Muscle of back (tissue), 11 donors: ENCODE measurements around the gene ASPN. TPM values are rescaled to one million over a fixed set of nuclear protein-coding genes. Genes with fewer than 3 reads are reported as not detected.
A peak's percentile ranks its signal among the peaks of the same experiment; 100 is the strongest.

Experiments used
- DNase-seq, 3 donors: peaks; one replicate each; pipeline versions ENCODE4 v3.0.0 to v3.0.0-alpha.2; 2013
- polyA plus RNA-seq, 10 donors: library from polyadenylated mRNA; unstranded; fragments of 120-200 nt; gene quantifications; one replicate each; pipeline ENCODE4 v1.2.1, GENCODE V29; 2013; ENCODE audit not compliant: insufficient read length in 10 of 10

ASPN gene
- polyA plus RNA-seq, 10 donors: 233 to 523 (median 412) TPM

DNA sequence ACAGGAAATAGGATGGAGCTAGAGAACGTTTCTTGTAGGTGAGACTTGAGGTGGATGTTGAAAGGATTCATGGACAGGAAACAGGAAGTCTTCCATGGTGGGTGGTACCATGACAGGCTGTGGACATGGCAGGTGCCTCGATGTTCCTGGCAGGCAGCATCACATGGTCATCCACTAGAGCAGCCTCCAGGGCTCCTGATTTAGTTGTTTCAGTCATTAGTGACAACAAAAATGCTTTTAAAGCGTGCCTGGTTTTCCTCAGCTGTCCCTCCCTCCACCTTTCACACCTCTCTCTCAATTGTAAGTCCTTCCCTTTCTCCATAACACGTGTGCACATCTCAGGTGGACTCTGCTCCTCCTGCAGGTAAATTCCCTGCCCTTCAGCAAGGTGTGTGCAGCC is 25.2 kb upstream of the ASPN start:
- DNase-seq: no peak

DNA sequence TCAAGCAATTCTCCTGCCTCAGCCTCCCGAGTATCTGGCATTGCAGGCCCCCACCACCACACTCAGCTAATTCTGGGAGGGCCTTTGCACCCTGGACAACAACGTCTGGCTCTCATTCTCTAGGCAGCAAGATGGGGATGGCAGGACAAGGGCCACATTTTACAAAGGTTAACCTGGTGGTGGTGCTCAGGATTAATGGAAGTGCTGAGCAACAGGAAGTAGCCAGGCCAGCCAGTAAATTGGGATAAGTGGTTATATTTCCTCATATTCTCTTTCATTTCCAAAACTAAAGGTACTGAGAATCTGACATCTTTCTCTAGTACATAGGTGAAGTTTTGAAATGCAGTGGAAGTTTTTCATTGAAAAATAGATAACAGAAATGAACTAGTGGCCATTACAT is 24.7 kb upstream of the ASPN start:
- DNase-seq: no peak

DNA sequence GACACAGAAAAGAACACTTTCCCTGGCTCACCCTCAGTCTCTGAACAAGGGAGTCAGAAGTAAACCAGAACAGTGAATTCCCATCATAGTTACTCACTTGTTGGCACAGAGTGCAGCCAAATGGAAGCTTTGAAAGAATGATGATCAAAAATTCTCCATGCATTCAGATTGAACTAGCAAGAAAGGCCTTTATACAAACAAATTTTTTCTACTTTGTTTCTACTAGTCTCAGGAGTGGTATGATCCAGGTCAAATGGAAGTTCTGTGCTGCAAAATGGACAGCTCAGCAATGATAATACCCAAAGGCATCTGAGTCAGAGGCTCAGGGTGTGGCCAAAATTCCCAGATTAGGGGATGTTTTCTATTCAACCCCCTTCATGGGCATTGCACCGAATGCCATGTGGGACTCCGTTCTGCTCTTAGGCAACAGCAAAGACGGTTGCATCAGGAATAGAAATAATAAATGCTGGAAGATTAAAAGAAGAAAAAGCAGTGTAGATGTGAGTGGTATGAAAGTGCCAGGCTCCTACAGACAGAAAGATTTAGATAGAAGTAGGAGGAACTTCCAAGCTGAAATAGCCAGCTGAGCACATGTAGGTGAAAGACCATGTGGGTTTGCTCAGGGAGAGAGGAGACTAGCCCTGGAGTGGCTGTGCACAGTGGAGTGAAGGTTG is 24.0 kb upstream of the ASPN start:
- peak; percentile 89 to 93 (median 93) for DNase-seq

GRCh38 chr9:92504881-92505280 is 22.6 kb upstream of the ASPN start:
- DNase-seq: no peak

GRCh38 chr9:92503156-92503555 is 20.9 kb upstream of the ASPN start:
- no peak for DNase-seq

GRCh38 chr9:92501671-92502393 is 19.5 kb upstream of the ASPN start:
- peak; percentile 68 to 84 (median 74) for DNase-seq

- no peak for DNase-seq
Observed at GRCh38 chr9:92500725-92501124, 18.4 kb upstream of the ASPN start.

DNA sequence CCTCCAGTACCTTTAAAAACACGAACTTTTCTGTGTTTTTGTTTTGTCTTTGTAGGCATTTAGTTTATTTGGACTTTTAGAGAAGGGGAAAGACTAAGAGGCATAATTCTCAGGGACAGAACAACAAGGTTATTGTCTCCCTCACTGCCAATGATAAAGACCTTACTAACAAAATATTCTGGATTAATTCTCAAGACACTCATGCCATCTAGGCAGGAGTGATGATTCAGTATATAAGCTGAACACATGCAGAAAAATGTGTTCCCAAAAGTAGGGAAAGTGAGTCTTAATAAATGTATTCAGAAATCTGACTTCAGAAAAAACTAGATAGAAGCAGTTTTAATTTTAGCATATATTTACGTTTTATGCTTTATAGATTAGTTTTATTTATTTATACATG is 17.4 kb upstream of the ASPN start:
- no peak for DNase-seq

DNA sequence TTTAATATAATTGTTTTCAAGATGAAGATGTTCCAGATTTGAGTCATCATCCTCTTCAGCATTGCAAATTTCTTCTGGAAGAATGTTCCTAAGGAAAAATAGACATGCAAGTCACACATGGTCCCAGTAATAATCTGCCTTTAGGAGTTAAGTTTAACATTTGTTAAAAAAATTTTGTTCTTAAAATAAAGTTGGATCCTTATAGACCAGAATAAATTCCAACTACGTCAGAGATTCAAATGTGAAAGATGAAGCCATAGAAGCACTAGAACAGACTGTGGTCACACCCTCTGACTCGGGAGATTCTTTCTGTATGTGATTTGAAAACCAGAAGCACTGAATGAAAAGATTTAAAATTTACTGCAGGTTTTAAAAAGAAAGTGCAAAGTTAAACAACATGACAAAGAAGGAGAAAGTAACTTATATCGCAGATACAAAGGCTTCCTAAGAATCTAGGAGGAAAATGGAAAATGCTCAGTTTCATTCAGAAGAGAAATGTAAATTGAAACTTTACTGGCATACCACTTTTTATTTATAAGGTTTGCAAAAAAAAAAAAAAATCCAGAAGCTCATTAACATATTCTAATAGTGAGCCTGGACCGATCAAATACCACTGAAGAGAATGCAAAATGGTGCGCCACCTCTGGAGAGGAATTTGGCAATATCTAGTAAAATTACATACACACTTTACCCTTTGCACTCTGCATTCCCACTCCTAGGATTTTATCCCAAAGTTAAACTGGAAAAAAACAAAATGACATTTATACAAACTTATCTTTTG is 14.3 kb upstream of the ASPN start:
- peak; percentile 55 to 82 (median 68) for DNase-seq

GRCh38 chr9:92494856-92495255 is 12.6 kb upstream of the ASPN start:
- no peak for DNase-seq

DNA sequence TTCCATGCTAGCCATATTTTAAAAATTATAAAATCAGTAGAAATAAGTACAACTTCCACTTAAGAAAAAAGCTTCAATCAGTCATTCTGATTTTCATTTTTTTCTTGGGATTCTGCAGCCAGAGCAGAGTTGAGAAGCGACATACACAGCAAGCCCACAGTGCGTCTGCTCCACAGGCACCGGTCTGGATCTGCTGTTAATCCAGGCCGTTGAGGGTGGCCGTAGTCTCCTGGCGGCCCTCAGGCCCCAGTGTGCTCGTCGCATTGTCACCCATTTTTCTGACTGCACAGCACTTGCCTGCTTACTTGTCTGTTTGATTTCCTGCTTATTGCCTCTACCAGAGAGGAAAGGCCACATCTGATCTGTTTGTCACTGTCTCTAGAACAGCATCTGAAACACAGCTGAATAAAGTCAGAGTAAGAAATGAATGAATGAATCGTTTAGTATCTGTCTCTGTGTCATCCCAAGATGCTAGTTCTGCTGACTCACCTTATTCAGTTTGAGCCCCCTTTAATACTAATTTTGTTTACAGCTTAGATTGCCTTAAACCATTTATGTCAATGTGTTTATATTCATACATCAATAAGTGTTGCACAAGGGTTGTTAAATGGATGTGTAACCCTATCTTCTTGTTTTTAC is 11.6 kb upstream of the ASPN start:
- peak in 1 of 3 donors; percentile 67 for DNase-seq

DNA sequence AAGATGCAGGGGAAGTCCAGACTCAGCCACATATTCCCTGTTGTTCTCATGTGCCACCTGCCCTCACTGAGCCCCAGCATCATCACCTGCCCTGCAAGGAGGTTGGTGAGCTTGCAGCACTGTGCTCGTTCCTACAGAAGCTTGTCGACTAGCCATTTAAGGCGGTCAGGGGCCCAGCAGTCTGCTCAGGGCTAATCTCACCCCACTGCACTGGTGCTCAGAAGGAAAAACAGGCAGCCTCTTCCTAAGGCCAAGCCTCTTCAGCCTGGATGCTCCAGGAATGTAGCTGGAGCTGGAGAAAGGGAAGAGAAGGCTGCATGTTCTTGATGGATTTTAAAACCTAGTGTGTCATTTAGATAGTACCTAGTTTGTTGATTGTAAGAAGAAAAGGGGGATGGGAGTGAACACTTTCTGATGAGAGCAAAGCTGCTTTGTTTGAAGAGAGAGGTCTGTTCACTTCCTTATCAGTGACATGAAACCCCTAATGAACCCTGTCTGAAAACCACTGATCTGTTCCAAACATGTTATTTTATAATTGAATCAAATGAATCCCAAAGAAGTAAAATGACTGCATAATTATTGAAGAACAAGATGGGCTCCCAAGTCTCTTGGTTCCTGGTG is 10.6 kb upstream of the ASPN start:
- no peak for DNase-seq

GRCh38 chr9:92488681-92489550 is 6.6 kb upstream of the ASPN start:
- DNase-seq: peak in 2 of 3 donors; percentile 55 to 76

DNA sequence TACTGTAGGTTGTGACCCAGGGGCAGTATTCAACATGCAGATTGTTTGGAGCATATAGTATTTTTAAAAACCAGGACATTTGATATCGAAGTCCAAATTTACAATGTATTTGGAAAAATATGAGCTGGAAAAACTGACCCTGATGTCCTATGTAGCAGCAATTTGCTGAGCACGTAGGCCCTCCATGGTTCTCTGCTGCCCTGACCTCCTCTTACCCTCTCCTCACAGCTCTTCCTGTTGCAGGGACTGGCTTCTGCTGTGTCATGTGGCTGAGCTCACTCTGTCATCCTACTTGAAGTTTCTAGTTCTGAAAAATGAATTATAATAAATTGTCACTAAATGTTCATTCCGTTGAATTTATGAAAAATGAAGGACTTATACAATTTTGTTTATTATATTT is 4.1 kb upstream of the ASPN start:
- no peak for DNase-seq

DNA sequence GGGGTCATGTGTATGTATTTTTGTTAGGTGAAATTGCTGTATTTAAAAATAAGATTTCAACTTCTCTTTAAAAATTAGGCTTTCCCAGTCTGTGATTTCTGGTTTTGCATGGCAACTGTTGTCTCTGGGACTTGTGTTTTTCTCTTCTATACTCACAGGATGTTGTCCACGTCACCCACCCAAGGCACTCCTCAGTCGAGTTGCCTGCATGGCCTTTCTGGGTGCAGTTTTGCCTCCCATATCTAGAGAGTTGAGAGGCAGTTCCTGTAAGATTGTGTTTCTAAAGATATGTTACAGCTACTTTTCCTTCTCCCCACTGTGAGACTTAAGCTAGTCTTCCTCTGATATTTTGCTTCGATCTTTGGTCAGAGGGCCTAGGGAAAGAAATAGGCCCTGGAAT is 2.3 kb upstream of the ASPN start:
- no peak for DNase-seq

DNA sequence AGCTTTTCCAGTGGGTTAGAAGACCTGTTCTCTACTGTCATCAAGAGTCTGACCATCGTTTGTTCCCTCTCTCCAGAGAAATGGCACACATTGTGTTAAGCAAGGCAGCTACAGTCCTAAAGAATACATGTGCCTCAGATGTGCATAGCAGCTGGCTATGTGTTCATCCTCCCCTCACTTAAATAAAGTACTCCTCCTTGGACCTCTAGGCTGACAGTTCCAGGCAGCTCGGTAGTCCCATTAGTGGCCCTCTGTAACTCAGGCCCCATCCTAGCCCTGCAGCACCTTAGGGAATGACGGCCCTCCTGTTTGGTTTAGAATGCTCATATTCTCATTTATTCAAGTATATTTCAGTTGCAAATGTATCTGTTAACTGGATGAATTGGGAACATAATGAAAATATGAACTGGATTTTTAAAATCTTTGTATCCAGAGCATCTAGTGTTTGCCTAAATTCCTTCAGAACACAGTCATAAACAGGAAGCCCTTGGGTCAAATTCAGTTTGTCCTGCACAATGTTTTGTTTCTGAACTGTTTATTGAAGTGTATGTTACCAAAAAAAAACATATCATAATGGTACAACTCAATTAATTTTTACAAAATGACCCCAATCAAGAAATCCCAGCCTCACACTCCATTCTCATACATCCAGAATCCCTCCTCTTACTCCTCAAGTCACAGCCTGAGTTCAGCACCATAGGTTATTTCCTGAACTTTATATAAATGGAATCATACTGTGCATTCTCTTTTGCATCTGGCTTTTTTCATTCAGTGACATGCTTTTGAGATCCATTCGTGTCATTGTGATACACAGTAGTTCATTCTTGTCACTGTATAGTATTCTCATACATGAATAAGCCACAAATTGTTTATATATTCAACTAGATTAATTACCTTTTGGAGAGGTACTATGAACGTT is 1.6 kb upstream of the ASPN start:
- peak in 1 of 3 donors; percentile 72 for DNase-seq

DNA sequence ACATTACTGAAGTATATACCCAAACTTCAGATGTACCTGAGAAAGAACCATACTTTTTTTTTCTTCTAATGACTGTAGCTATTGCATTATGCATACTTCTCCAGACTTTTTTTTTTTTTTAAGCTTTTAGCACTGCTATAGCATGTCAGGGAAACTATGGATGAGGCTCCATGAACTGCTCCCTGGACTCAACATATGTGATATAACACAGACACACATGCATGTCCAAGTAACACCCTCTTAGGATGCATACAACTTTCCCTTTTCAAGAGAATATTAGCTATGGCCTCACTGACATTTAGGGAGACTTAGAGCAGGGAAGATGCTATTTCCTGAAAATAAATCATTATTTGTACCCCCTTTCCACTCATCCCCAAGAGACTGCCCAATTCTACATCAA is 499 bp upstream of the ASPN start:
- no peak for DNase-seq

GRCh38 chr9:92480986-92481633 is 1.2 kb downstream of the ASPN start:
- DNase-seq: peak in 1 of 3 donors; percentile 73

- DNase-seq: peak in 2 of 3 donors; percentile 57 to 81
Observed at GRCh38 chr9:92480291-92480771, 2.0 kb downstream of the ASPN start.
